Thyroid gland (tissue), 4 donors: ENCODE measurements around the gene FAM234A. TPM values are rescaled to one million over a fixed set of nuclear protein-coding genes. Genes with fewer than 3 reads are reported as not detected.
"Not testable (repeated sequence)": the region's sequence is repeated elsewhere in the genome, so short reads cannot be mapped to it uniquely, and the experiment has no call there.

Source experiments
- DNase-seq, 2 donors: peaks; one replicate each; pipeline ENCODE4 v3.0.0-alpha.2; 2019
- H3K27ac ChIP-seq, 3 donors: fragments of 200-600 bp; sonication (generic); 1 replicate in 2 of 3; 2 replicates in 1 of 3; pipeline ENCODE4 v1.5.1; 2016 to 2019; ENCODE audit warnings: mild to moderate bottlenecking in 1 of 3, moderate library complexity in 1 of 3
- H3K27me3 ChIP-seq: fragments of 200-600 bp; sonication (generic); one replicate; pipeline ENCODE4 v1.5.1; 2019
- H3K36me3 ChIP-seq, 2 donors: fragments of 200-600 bp; sonication (generic); one replicate each; pipeline ENCODE4 v1.5.1; 2016 to 2019
- H3K4me1 ChIP-seq, 2 donors: fragments of 200-600 bp; sonication (generic); one replicate each; pipeline ENCODE4 v1.5.1; 2017 to 2019
- H3K4me3 ChIP-seq, 3 donors: fragments of 200-600 bp; sonication (generic); replicated peaks in 1 of 3; 1 replicate in 2 of 3; 2 replicates in 1 of 3; pipeline ENCODE4 v1.5.1; 2016; ENCODE audit warnings: mild to moderate bottlenecking in 1 of 3
- H3K9me3 ChIP-seq: fragments of 200-600 bp; sonication (generic); one replicate; pipeline ENCODE4 v1.5.1; 2017
- POLR2A ChIP-seq, 2 donors: fragments of 450-650 bp; IDR thresholded peaks; one replicate each; pipeline ENCODE4 v1.6.1; 2017; ENCODE audit warnings: antibody characterized with exemption in 2 of 2, mild to moderate bottlenecking in 2 of 2, moderate library complexity in 1 of 2
- WGBS, 2 donors: methylation state at CpG; one replicate each; pipeline ENCODE4 v1.1.5; 2017; 5-methylcytosine and 5-hydroxymethylcytosine counted together
- intact Hi-C: fragments of 100-400 bp; cut with DNase I; formaldehyde crosslinking; loops from one replicate; pipeline ENCODE4 v1.15.1; 2023
- total RNA-seq, 4 donors: library from RNA; depleted of rRNA; stranded (reverse); fragments of >200 nt; gene quantifications; one replicate each; pipeline ENCODE4 v1.2.3, GENCODE V29; 2016
- TF ChIP-seq, protein P1 (sequence below), 6 experiments: fragments of 200-600 bp in 3 of 6; fragments of 450-650 bp in 3 of 6; sonication (generic) in 3 of 6; IDR thresholded peaks; one replicate each; pipeline ENCODE4 v1.5.1; 2016 to 2019; ENCODE audit warnings: antibody characterized with exemption in 6 of 6, mild to moderate bottlenecking in 2 of 6, inconsistent platforms in 1 of 6, moderate library complexity in 1 of 6

Gene FAM234A
- total RNA-seq, 4 donors from 2014 or later = 35.3 to 140 (median 107) TPM

- Histone ChIP-seq H3K36me3 (peaks cover 45 to 50% of the 10 kb centered on the region in 2 donors), H3K9me3 (no peaks in the 10 kb centered on the region), H3K27ac (no peak overlapping the region), H3K4me1 (peaks cover 8 to 10% of the 10 kb centered on the region in 2 donors), H3K4me3 (no peak overlapping the region), H3K27me3 (no peaks in the 10 kb centered on the region)
- 88 to 96% methylated on average over 4 to 14 of the region's 23 CpGs for WGBS, 2 donors
- intact Hi-C loops = no loop called here
- no peak for DNase-seq
- TF ChIP-seq, protein P1, sequence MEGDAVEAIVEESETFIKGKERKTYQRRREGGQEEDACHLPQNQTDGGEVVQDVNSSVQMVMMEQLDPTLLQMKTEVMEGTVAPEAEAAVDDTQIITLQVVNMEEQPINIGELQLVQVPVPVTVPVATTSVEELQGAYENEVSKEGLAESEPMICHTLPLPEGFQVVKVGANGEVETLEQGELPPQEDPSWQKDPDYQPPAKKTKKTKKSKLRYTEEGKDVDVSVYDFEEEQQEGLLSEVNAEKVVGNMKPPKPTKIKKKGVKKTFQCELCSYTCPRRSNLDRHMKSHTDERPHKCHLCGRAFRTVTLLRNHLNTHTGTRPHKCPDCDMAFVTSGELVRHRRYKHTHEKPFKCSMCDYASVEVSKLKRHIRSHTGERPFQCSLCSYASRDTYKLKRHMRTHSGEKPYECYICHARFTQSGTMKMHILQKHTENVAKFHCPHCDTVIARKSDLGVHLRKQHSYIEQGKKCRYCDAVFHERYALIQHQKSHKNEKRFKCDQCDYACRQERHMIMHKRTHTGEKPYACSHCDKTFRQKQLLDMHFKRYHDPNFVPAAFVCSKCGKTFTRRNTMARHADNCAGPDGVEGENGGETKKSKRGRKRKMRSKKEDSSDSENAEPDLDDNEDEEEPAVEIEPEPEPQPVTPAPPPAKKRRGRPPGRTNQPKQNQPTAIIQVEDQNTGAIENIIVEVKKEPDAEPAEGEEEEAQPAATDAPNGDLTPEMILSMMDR (IDR thresholded peaks at IDR 0.05) = no peak
- TF ChIP-seq POLR2A (IDR thresholded peaks at IDR 0.05) = no peak
Measured at GRCh38 chr16:264440-264951, 29.9 kb downstream of the FAM234A start.

DNA sequence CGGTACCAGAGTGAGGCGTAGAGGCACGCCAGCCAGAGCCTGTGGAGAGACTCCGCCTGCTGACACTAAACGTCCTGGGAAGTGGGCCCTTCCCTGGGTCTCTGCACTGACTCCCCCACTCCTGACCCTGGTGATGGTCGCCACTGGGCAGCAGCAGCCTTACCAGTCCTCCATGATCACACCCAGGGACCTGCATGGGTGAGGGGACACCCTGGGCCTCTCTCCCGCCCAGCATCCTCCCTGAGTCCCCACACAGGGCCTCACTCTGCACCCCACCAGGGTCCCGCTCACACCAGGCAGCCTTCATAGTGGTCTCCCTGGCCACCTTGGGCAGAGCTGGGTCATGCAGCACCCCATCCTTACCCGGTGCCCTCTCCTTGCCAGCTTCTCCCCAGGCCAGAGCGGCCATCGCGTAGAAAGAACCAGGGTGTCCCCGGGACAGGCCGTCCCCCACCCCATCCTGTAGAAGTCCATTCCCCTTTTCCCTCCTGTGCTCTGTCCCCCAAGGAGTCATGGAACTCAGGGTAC is 30.4 kb downstream of the FAM234A start:
- Histone ChIP-seq H3K4me3 (no peak overlapping the region), H3K27ac (no peak overlapping the region), H3K9me3 (no peaks in the 10 kb centered on the region), H3K27me3 (no peaks in the 10 kb centered on the region), H3K36me3 (peaks cover 39 to 44% of the 10 kb centered on the region in 2 donors), H3K4me1 (peaks cover 8 to 10% of the 10 kb centered on the region in 2 donors)
- intact Hi-C loops = no loop called here
- no peak for DNase-seq
- WGBS, 2 donors = 91 to 97% methylated on average over 12 to 13 of the region's 14 CpGs
- TF ChIP-seq, protein P1 (IDR thresholded peaks at IDR 0.05) = no peak
- TF ChIP-seq POLR2A (IDR thresholded peaks at IDR 0.05) = no peak

- Histone ChIP-seq H3K4me3 (no peak overlapping the region), H3K4me1 (peaks cover 8 to 10% of the 10 kb centered on the region in 2 donors), H3K27me3 (no peaks in the 10 kb centered on the region), H3K36me3 (peaks cover 34 to 41% of the 10 kb centered on the region in 2 donors), H3K9me3 (no peaks in the 10 kb centered on the region), H3K27ac (no peak overlapping the region)
- 78 to 84% methylated on average over 6 to 12 of the region's 12 CpGs for WGBS, 2 donors
- no peak for TF ChIP-seq POLR2A (IDR thresholded peaks at IDR 0.05)
- TF ChIP-seq, protein P1 (IDR thresholded peaks at IDR 0.05) = no peak
- intact Hi-C loops = no loop called here
- DNase-seq = no peak
Measured at GRCh38 chr16:265711-266110, 31.1 kb downstream of the FAM234A start.

DNA sequence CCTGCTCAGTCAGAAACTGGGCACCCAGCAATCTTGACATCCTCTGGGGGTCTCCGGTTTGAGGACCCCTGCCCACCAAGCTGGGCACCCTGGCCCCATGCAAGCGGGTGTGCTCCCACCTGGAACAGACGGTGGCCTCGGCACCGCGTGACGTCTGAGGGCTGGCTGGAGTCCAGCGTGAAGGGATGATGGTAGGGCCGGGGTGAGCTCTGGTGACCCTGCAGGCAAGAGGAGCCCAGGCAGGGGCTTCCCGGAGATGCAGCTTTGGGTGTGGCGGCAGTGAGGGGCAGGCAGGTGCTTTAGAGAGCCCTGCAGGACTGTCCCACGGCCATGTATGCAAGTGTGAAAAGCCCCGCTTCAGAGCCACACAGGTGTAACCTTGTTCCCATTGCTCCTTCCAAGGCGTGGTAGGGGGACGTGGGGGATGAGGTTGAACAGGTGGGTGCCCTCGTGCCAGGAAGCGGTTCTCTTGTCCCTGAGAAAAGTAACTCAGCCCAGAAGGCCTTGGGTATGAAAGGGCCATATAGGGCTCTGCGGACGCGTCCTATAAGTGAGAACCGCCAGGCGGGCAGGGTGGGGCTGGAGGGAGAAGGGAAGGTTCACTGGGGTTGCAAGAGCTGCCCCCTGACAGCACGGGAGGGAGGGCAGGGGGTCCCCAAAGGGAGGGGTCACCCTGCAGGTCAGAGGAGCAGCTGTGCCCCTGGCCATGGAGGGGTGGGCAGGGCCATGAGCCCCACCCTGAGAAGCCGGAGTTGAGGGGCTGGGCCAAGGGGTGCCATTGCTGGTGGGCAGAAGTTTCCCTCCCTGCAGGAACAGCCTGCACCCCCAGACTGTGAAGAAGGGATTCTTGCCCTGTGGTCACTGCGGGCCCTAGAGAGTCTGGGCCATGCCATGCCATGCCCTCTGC is 31.9 kb downstream of the FAM234A start:
- no peak overlapping the region for H3K27ac ChIP-seq
- intact Hi-C loops = no loop called here

GRCh38 chr16:267562-267961 is 32.9 kb downstream of the FAM234A start:
- H3K4me1 ChIP-seq, DNase-seq, H3K27ac ChIP-seq, intact Hi-C loops, H3K4me3 ChIP-seq, H3K27me3 ChIP-seq, H3K9me3 ChIP-seq: not testable (repeated sequence)
- H3K36me3 ChIP-seq = peaks cover 23 to 28% of the 10 kb centered on the region in 2 donors
- WGBS, 2 donors = 87 to 91% methylated on average over 17 of the region's 17 CpGs

More for the DNA sequence above, 31.9 kb downstream of the FAM234A start:
- no peak for DNase-seq
- H3K9me3 ChIP-seq = no peaks in the 10 kb centered on the region
- WGBS, 2 donors = 79 to 86% methylated on average over 13 to 18 of the region's 25 CpGs
- H3K4me3 ChIP-seq = no peak overlapping the region
- peaks cover 33 to 38% of the 10 kb centered on the region in 2 donors for H3K36me3 ChIP-seq
- no peaks in the 10 kb centered on the region for H3K27me3 ChIP-seq
- H3K4me1 ChIP-seq = peaks cover 0 to 2% of the 10 kb centered on the region in 2 donors
- TF ChIP-seq, protein P1 (IDR thresholded peaks at IDR 0.05) = no peak
- no peak for TF ChIP-seq POLR2A (IDR thresholded peaks at IDR 0.05)
